Measurements from ENCODE around the gene MUC21.

The MUC21 gene

GRCh38 chr6:30985490-30985889, 2.0 kb downstream of the MUC21 start:
- H3K36me3 ChIP-seq (ENCODE audit: control insufficient read depth in 1 of 2, insufficient read depth in 2 of 2, low read depth in 1 of 2, low read length in 2 of 2): no peaks in the 10 kb centered on the region
- H3K4me2 ChIP-seq (ENCODE audit: low read length, poor library complexity, severe bottlenecking): no peak overlapping the region
- H3K27me3 ChIP-seq (ENCODE audit: control insufficient read depth in 1 of 2, insufficient read depth in 1 of 2, low read length in 2 of 2): peaks cover 0 to 29% of the 10 kb centered on the region in 2 experiments
- no peak for DNase-seq
- WGBS: 92% methylated on average over 5 of the region's 5 CpGs
- H3K9me3 ChIP-seq (ENCODE audit: control insufficient read depth, low read length): no peaks in the 10 kb centered on the region
- H3K18ac ChIP-seq (ENCODE audit: low read depth in 1 of 2, low read length in 2 of 2): no peak overlapping the region
- H2AFZ ChIP-seq (ENCODE audit: low read depth, low read length): no peak overlapping the region
- no peaks in the 10 kb centered on the region for H3K79me1 ChIP-seq (replicated peaks; ENCODE audit: low read length, poor library complexity, severe bottlenecking)
- no peak overlapping the region for H3K4ac ChIP-seq (ENCODE audit: low read depth in 1 of 2, low read length in 2 of 2)
- H2BK15ac ChIP-seq (ENCODE audit: low read depth, poor library complexity, severe bottlenecking): no peak overlapping the region
- H3K14ac ChIP-seq (ENCODE audit: low read length in 2 of 2): no peak overlapping the region
- H4K91ac ChIP-seq (ENCODE audit: low read length): no peak overlapping the region
- H2AK5ac ChIP-seq (ENCODE audit: low read length, severe bottlenecking): no peak overlapping the region
- H3K4me1 ChIP-seq (ENCODE audit: control insufficient read depth, insufficient read depth, low read depth, low read length): peaks cover 4% of the 10 kb centered on the region
- H3K27ac ChIP-seq (ENCODE audit: low read length, poor library complexity, severe bottlenecking): no peak overlapping the region
- no peak overlapping the region for H2BK120ac ChIP-seq (ENCODE audit: low read depth, low read length)
- no peak overlapping the region for H3K9ac ChIP-seq (ENCODE audit: low read length)
- H4K8ac ChIP-seq (ENCODE audit: low read length): no peak overlapping the region
- no peak overlapping the region for H3K4me3 ChIP-seq (ENCODE audit: insufficient read depth in 1 of 2, low read depth in 1 of 2, low read length in 2 of 2)
- no peak overlapping the region for H2BK12ac ChIP-seq (ENCODE audit: low read length in 2 of 2)
- no peak overlapping the region for H2BK5ac ChIP-seq (ENCODE audit: low read depth, low read length, poor library complexity, severe bottlenecking)
- no peak overlapping the region for H3K23ac ChIP-seq (ENCODE audit: low read length in 2 of 2)

GRCh38 chr6:30987304-30987703, 3.8 kb downstream of the MUC21 start:
- H2BK12ac ChIP-seq (ENCODE audit: low read length in 2 of 2): no peak overlapping the region
- H3K4me3 ChIP-seq (ENCODE audit: insufficient read depth in 1 of 2, low read depth in 1 of 2, low read length in 2 of 2): no peak overlapping the region
- H3K4me2 ChIP-seq (ENCODE audit: low read length, poor library complexity, severe bottlenecking): no peak overlapping the region
- no peak overlapping the region for H4K91ac ChIP-seq (ENCODE audit: low read length)
- no peak overlapping the region for H4K8ac ChIP-seq (ENCODE audit: low read length)
- H3K14ac ChIP-seq (ENCODE audit: low read length in 2 of 2): no peak overlapping the region
- 82% methylated on average over 6 of the region's 6 CpGs for WGBS
- H3K9me3 ChIP-seq (ENCODE audit: control insufficient read depth, low read length): no peaks in the 10 kb centered on the region
- H3K23ac ChIP-seq (ENCODE audit: low read length in 2 of 2): no peak overlapping the region
- no peak overlapping the region for H2AK5ac ChIP-seq (ENCODE audit: low read length, severe bottlenecking)
- H2BK15ac ChIP-seq (ENCODE audit: low read depth, poor library complexity, severe bottlenecking): no peak overlapping the region
- no peak overlapping the region for H3K18ac ChIP-seq (ENCODE audit: low read depth in 1 of 2, low read length in 2 of 2)
- no peaks in the 10 kb centered on the region for H3K36me3 ChIP-seq (ENCODE audit: control insufficient read depth in 1 of 2, insufficient read depth in 2 of 2, low read depth in 1 of 2, low read length in 2 of 2)
- no peak overlapping the region for H2AFZ ChIP-seq (ENCODE audit: low read depth, low read length)
- H3K27ac ChIP-seq (ENCODE audit: low read length, poor library complexity, severe bottlenecking): no peak overlapping the region
- H2BK120ac ChIP-seq (ENCODE audit: low read depth, low read length): no peak overlapping the region
- DNase-seq: no peak
- H3K4me1 ChIP-seq (ENCODE audit: control insufficient read depth, insufficient read depth, low read depth, low read length): no peaks in the 10 kb centered on the region
- H3K27me3 ChIP-seq (ENCODE audit: control insufficient read depth in 1 of 2, insufficient read depth in 1 of 2, low read length in 2 of 2): peaks cover 0 to 29% of the 10 kb centered on the region in 2 experiments
- H2BK5ac ChIP-seq (ENCODE audit: low read depth, low read length, poor library complexity, severe bottlenecking): no peak overlapping the region
- no peak overlapping the region for H3K4ac ChIP-seq (ENCODE audit: low read depth in 1 of 2, low read length in 2 of 2)
- H3K9ac ChIP-seq (ENCODE audit: low read length): no peak overlapping the region
- H3K79me1 ChIP-seq (replicated peaks; ENCODE audit: low read length, poor library complexity, severe bottlenecking): no peaks in the 10 kb centered on the region

- Histone ChIP-seq H3K4me3 (ENCODE audit: insufficient read depth in 1 of 2, low read depth in 1 of 2, low read length in 2 of 2) (no peak overlapping the region), H3K27me3 (ENCODE audit: control insufficient read depth in 1 of 2, insufficient read depth in 1 of 2, low read length in 2 of 2) (peaks cover 0 to 24% of the 10 kb centered on the region in 2 experiments), H3K4me2 (ENCODE audit: low read length, poor library complexity, severe bottlenecking) (no peak overlapping the region), H3K36me3 (ENCODE audit: control insufficient read depth in 1 of 2, insufficient read depth in 2 of 2, low read depth in 1 of 2, low read length in 2 of 2) (no peaks in the 10 kb centered on the region), H3K18ac (ENCODE audit: low read depth in 1 of 2, low read length in 2 of 2) (no peak overlapping the region), H2BK5ac (ENCODE audit: low read depth, low read length, poor library complexity, severe bottlenecking) (no peak overlapping the region), H3K4ac (ENCODE audit: low read depth in 1 of 2, low read length in 2 of 2) (no peak overlapping the region), H3K79me1 (replicated peaks; ENCODE audit: low read length, poor library complexity, severe bottlenecking) (no peaks in the 10 kb centered on the region), H4K91ac (ENCODE audit: low read length) (no peak overlapping the region), H2BK12ac (ENCODE audit: low read length in 2 of 2) (no peak overlapping the region), H3K9ac (ENCODE audit: low read length) (no peak overlapping the region), H3K4me1 (ENCODE audit: control insufficient read depth, insufficient read depth, low read depth, low read length) (no peaks in the 10 kb centered on the region), H3K27ac (ENCODE audit: low read length, poor library complexity, severe bottlenecking) (no peak overlapping the region), H3K23ac (ENCODE audit: low read length in 2 of 2) (no peak overlapping the region), H4K8ac (ENCODE audit: low read length) (no peak overlapping the region), H2AFZ (ENCODE audit: low read depth, low read length) (no peak overlapping the region), H2BK15ac (ENCODE audit: low read depth, poor library complexity, severe bottlenecking) (no peak overlapping the region), H2BK120ac (ENCODE audit: low read depth, low read length) (no peak overlapping the region), H2AK5ac (ENCODE audit: low read length, severe bottlenecking) (no peak overlapping the region), H3K14ac (ENCODE audit: low read length in 2 of 2) (no peak overlapping the region), H3K9me3 (ENCODE audit: control insufficient read depth, low read length) (no peaks in the 10 kb centered on the region)
- 91% methylated on average over 9 of the region's 9 CpGs for WGBS
- no peak for DNase-seq
Measured at GRCh38 chr6:30988209-30988825, 4.8 kb downstream of the MUC21 start.

- Histone ChIP-seq H3K4ac (ENCODE audit: low read depth in 1 of 2, low read length in 2 of 2) (no peak overlapping the region), H3K4me1 (ENCODE audit: control insufficient read depth, insufficient read depth, low read depth, low read length) (no peaks in the 10 kb centered on the region), H3K18ac (ENCODE audit: low read depth in 1 of 2, low read length in 2 of 2) (no peak overlapping the region), H2BK15ac (ENCODE audit: low read depth, poor library complexity, severe bottlenecking) (no peak overlapping the region), H2BK5ac (ENCODE audit: low read depth, low read length, poor library complexity, severe bottlenecking) (no peak overlapping the region), H3K23ac (ENCODE audit: low read length in 2 of 2) (no peak overlapping the region), H3K4me3 (ENCODE audit: insufficient read depth in 1 of 2, low read depth in 1 of 2, low read length in 2 of 2) (no peak overlapping the region), H3K9me3 (ENCODE audit: control insufficient read depth, low read length) (no peaks in the 10 kb centered on the region), H2BK12ac (ENCODE audit: low read length in 2 of 2) (no peak overlapping the region), H4K8ac (ENCODE audit: low read length) (no peak overlapping the region), H2AFZ (ENCODE audit: low read depth, low read length) (no peak overlapping the region), H3K79me1 (replicated peaks; ENCODE audit: low read length, poor library complexity, severe bottlenecking) (no peaks in the 10 kb centered on the region), H4K91ac (ENCODE audit: low read length) (peak overlapping the region; percentile 61), H3K27me3 (ENCODE audit: control insufficient read depth in 1 of 2, insufficient read depth in 1 of 2, low read length in 2 of 2) (peaks cover 0 to 19% of the 10 kb centered on the region in 2 experiments), H2BK120ac (ENCODE audit: low read depth, low read length) (no peak overlapping the region), H3K36me3 (ENCODE audit: control insufficient read depth in 1 of 2, insufficient read depth in 2 of 2, low read depth in 1 of 2, low read length in 2 of 2) (no peaks in the 10 kb centered on the region), H3K4me2 (ENCODE audit: low read length, poor library complexity, severe bottlenecking) (no peak overlapping the region), H3K27ac (ENCODE audit: low read length, poor library complexity, severe bottlenecking) (no peak overlapping the region), H3K9ac (ENCODE audit: low read length) (no peak overlapping the region), H2AK5ac (ENCODE audit: low read length, severe bottlenecking) (no peak overlapping the region), H3K14ac (ENCODE audit: low read length in 2 of 2) (no peak overlapping the region)
- DNase-seq: no peak
- 82% methylated on average over 8 of the region's 8 CpGs for WGBS
Measured at GRCh38 chr6:30990422-30991086, 7.0 kb downstream of the MUC21 start.

Measured in mesenchymal stem cell (in vitro differentiated cells and primary cell).